Measurements from ENCODE around the gene NSMCE1. TPM values are rescaled to one million over a fixed set of nuclear protein-coding genes. Genes with fewer than 3 reads are reported as not detected.

The NSMCE1 gene
- total RNA-seq, 6 experiments from 2014 or later, result 23.7 to 42.3 (median 33.1) TPM

DNA sequence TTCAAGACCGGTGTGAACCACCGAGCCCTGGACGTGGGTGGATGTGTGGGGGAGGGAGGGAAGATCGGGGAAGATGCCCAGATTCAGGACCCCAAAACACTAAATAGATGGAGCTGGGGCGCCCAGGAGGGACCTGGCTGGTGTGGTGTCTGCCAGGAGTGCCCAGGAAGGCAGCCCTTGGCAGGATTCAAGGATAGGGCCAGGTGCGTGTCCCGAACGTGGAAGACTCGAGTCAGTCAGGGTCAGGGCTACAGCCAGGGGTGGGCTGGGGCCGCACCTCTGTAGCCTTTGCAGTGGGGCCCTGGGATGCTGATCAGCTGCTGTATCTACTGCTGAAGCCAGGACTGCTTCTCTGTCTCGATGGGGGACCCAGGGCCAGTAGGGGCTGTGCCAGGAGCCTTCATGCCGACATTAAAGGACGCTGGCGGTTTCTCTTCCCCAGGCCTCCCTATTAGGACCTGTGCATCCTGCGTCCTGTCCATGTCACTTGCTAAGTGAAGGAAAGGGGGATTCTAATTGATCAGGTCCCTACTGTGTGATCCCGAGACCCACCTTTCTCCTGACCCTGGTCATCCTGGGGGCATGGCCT, 52.2 kb downstream of the NSMCE1 start:
- intact Hi-C loops (cut with DNase I), result no loop called here
- no peaks in the 10 kb centered on the region for H3K9me3 ChIP-seq
- ATAC-seq (peak in 2 of 4 donors; percentile 2), DNase-seq (no peak)
- H3K4me3 ChIP-seq, result peak overlapping the region; percentile 12 to 80 (median 45)
- no peaks in the 10 kb centered on the region for H3K27me3 ChIP-seq
- TF ChIP-seq POLR2A (IDR thresholded peaks at IDR 0.05), result no peak
- WGBS (ENCODE audit: insufficient coverage, low coverage, low lambda C conversion rate, missing lambda C conversion rate), result 27% methylated on average over 6 of the region's 16 CpGs
- H3K36me3 ChIP-seq, result peaks cover 0 to 31% (median 1%) of the 10 kb centered on the region in 4 donors
- peak overlapping the region in 2 of 3 donors; percentile 87 to 92 for H3K27ac ChIP-seq
- peaks cover 0 to 53% (median 22%) of the 10 kb centered on the region in 4 donors for H3K4me1 ChIP-seq

DNA sequence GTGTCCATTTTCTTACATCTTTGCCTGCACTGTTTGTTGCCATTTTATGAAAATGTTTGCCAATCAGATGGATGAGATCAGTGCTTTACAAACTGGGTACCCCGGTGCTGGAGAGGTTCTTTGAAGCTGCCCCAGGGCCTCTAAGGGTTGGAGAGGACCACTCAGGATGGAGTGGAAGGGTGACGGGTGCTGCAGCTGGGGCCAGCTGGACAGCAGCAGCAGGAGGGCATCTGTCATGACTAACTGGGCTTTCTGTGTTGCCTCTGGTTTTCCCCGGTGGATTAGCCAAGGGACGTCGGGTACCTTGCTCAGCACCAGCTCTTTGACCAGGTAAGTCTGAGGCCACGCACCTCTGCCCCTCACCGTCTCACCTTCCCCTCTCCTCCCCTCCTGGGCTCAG, 52.9 kb downstream of the NSMCE1 start:
- no peak for TF ChIP-seq POLR2A (IDR thresholded peaks at IDR 0.05)
- TF ChIP-seq, protein P1, sequence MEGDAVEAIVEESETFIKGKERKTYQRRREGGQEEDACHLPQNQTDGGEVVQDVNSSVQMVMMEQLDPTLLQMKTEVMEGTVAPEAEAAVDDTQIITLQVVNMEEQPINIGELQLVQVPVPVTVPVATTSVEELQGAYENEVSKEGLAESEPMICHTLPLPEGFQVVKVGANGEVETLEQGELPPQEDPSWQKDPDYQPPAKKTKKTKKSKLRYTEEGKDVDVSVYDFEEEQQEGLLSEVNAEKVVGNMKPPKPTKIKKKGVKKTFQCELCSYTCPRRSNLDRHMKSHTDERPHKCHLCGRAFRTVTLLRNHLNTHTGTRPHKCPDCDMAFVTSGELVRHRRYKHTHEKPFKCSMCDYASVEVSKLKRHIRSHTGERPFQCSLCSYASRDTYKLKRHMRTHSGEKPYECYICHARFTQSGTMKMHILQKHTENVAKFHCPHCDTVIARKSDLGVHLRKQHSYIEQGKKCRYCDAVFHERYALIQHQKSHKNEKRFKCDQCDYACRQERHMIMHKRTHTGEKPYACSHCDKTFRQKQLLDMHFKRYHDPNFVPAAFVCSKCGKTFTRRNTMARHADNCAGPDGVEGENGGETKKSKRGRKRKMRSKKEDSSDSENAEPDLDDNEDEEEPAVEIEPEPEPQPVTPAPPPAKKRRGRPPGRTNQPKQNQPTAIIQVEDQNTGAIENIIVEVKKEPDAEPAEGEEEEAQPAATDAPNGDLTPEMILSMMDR (IDR thresholded peaks at IDR 0.05), result no peak
- H3K27ac ChIP-seq, result peak overlapping the region; percentile 66 to 92 (median 87)
- no peaks in the 10 kb centered on the region for H3K27me3 ChIP-seq
- intact Hi-C loops (cut with DNase I), result no loop called here
- WGBS (ENCODE audit: insufficient coverage, low coverage, low lambda C conversion rate, missing lambda C conversion rate), result 50% methylated on average over 6 of the region's 7 CpGs
- peak overlapping the region; percentile 12 to 80 (median 45) for H3K4me3 ChIP-seq
- H3K4me1 ChIP-seq, result peaks cover 0 to 54% (median 19%) of the 10 kb centered on the region in 4 donors
- ATAC-seq (peak in 3 of 4 donors; percentile 1 to 6 (median 3)), DNase-seq (no peak)
- no peaks in the 10 kb centered on the region for H3K9me3 ChIP-seq
- H3K36me3 ChIP-seq, result peaks cover 0 to 28% (median 1%) of the 10 kb centered on the region in 4 donors

DNA sequence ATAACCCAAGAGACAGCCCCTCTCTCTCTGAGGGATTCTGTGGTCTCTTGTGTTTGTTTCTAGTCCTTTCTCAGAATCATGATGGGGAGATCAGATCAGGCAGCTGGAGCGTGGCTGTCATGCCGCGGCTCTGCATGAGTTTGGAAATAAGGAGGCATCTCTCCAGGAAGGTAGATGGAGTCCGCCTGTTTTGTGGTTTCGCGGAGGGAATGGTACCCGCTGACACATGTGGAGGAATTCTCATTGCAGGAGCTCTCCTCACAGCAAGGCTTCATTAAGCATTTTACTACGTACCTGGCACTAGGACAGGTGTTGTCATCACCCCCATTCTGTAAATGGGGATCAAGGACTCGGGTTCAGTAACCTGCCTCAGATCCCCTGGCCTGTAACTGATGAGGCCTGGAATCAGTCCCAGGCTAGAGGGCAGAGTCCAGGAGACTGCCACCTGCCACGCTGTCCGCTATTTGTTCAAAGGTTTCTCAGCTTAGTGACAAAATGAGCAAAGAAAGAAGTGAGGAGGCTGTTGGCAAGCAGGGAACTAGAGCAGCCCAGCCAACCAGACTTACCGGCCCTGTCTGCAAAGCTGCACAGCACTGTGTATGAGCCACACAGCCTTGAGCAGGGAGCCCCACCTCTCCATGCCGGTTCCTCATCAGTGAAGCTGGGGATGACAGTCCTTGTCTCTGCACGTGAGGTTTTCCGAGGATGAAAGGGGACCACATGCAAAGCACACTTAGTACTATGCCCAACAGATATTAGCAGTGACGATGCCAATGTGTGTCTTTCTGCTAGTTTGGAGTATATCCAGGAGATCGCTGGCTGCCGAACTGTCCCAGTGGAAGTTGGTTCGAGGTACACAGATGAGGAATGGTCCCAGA, 54.2 kb downstream of the NSMCE1 start:
- peak; percentile 71 to 85 (median 80) for ATAC-seq
- Histone ChIP-seq H3K4me3 (peak overlapping the region in 2 of 3 donors; percentile 45 to 80), H3K27me3 (no peaks in the 10 kb centered on the region), H3K4me1 (peaks cover 0 to 59% (median 20%) of the 10 kb centered on the region in 4 donors), H3K27ac (peak overlapping the region; percentile 69 to 92 (median 87)), H3K9me3 (no peaks in the 10 kb centered on the region), H3K36me3 (peaks cover 0 to 15% (median 3%) of the 10 kb centered on the region in 4 donors)
- 51% methylated on average over 18 of the region's 19 CpGs for WGBS (ENCODE audit: insufficient coverage, low coverage, low lambda C conversion rate, missing lambda C conversion rate)
- DNase-seq, result peak; percentile 77 to 94 (median 86)
- intact Hi-C loops (cut with DNase I), result no loop called here
- TF ChIP-seq, protein P1 (IDR thresholded peaks at IDR 0.05), result no peak
- peak; percentile 93 for TF ChIP-seq POLR2A (IDR thresholded peaks at IDR 0.05)

DNA sequence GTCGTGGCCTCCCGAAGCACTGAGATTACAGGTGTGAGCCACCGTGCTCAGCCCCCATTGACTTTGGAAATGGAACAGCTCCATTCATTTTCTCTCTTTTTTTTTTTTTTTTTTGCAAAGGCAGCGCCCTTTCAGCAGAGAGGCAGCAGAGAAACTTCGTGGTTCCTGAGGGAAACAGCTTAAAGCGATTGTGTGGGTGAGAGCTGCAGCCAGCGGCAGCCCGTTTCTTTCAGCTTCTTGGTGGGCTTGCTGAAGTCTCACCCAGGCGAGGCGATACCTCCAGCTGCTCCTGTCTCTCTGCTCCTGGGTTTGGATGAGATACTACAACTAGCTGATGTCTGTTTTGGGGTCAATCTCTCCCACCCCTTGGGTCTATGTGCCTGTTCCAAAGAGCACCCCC, 57.5 kb downstream of the NSMCE1 start:
- Histone ChIP-seq H3K4me3 (no peak overlapping the region), H3K27me3 (no peaks in the 10 kb centered on the region), H3K27ac (peak overlapping the region in 1 of 3 donors; percentile 57), H3K36me3 (peaks cover 0 to 3% (median 0%) of the 10 kb centered on the region in 4 donors), H3K4me1 (peaks cover 0 to 67% (median 24%) of the 10 kb centered on the region in 4 donors), H3K9me3 (no peaks in the 10 kb centered on the region)
- no peak for DNase-seq
- intact Hi-C loops (cut with DNase I), result no loop called here
- TF ChIP-seq POLR2A (IDR thresholded peaks at IDR 0.05), result no peak
- TF ChIP-seq, protein P1 (IDR thresholded peaks at IDR 0.05), result no peak
- 84% methylated on average over 10 of the region's 10 CpGs for WGBS (ENCODE audit: insufficient coverage, low coverage, low lambda C conversion rate, missing lambda C conversion rate)
- ATAC-seq, result no peak
